HPDE6-E6E7 (cell line): Measurements from ENCODE around the gene PLXNB1.

Source experiments
- DNase-seq: peaks from one replicate; pipeline ENCODE4 v3.0.0; 2011; ENCODE audit warnings: missing footprints; ENCODE audit errors: extremely low spot score

Gene PLXNB1

GRCh38 chr3:48418651-48419050 is 11.2 kb downstream of the PLXNB1 start:
- no peak for DNase-seq

DNA sequence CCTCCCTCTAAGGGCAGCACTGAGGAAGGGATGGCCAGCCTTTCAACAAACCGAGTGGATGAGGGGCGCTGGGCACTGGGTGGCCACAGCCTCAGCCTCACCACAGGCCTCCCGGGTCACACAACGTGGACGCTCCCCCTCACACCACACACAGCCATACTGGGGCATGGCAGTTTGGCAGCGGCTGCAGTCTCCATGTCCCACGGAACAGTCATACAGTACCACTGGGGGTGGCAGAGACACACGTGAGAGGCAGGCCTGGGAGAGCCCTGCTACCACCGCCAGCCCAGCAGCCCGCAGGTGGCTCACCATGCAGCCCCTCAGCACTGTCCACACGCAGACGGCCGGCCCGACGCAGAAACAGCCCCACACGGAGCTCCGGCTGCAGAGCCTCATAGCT is 11.7 kb downstream of the PLXNB1 start:
- no peak for DNase-seq

DNA sequence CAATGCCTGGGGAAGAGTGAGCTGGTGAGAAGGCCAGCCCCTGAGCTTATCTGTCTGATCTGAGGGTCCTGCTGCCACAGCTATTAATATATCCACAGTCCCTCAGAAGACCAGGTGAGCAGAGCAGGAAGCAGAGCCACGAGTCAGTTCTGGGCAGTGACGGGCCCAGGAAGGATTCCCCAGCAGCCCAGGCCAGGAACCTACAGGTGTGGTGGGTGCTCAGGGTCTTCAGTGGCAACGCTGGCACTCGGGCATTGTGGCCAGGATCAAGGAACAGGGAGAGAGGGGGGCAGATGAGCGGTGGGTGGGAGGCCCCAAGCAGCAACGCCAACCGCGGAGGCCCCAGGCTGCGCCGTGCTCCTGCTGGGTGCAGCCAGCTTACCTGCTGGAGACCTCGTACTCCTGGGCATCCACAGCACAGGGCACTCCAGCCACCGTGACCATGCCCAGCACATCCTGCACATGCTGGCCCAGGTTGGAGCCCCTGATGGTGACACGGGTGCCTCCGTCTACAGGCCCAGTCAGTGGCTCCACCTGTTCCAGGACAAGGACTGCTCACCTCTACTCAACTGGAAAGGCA is 12.3 kb downstream of the PLXNB1 start:
- DNase-seq: no peak

GRCh38 chr3:48416546-48416945 is 13.3 kb downstream of the PLXNB1 start:
- DNase-seq: no peak

DNA sequence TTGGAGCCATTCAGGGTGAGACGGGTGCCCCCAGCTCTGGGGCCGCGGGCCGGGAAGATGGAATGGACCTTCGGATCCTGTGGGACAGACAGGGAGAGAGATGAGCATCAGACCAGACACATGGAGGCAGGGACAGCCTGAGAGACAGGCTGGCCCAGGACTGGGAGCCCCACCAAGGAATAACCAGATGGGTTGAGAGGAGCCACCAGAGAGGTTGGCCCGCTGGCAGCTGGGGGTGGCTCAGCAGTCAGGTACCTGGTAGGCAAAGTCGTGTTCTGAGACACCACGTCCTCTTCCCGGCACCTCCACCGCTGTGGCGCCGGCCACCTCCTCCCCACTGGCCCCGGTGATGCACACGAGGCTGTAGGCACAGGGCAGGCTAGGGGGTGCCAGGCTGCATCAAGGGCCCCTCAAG is 13.8 kb downstream of the PLXNB1 start:
- DNase-seq: no peak

- no peak for DNase-seq
These were observed 14.5 kb downstream of the PLXNB1 start for GRCh38 chr3:48415251-48415953.

- no peak for DNase-seq
These were observed 15.3 kb downstream of the PLXNB1 start for GRCh38 chr3:48414376-48415250.

GRCh38 chr3:48413611-48414010 is 16.3 kb downstream of the PLXNB1 start:
- no peak for DNase-seq

GRCh38 chr3:48413086-48413485 is 16.8 kb downstream of the PLXNB1 start:
- no peak for DNase-seq

- DNase-seq: no peak
These were observed 17.4 kb downstream of the PLXNB1 start for GRCh38 chr3:48412375-48413001.

DNA sequence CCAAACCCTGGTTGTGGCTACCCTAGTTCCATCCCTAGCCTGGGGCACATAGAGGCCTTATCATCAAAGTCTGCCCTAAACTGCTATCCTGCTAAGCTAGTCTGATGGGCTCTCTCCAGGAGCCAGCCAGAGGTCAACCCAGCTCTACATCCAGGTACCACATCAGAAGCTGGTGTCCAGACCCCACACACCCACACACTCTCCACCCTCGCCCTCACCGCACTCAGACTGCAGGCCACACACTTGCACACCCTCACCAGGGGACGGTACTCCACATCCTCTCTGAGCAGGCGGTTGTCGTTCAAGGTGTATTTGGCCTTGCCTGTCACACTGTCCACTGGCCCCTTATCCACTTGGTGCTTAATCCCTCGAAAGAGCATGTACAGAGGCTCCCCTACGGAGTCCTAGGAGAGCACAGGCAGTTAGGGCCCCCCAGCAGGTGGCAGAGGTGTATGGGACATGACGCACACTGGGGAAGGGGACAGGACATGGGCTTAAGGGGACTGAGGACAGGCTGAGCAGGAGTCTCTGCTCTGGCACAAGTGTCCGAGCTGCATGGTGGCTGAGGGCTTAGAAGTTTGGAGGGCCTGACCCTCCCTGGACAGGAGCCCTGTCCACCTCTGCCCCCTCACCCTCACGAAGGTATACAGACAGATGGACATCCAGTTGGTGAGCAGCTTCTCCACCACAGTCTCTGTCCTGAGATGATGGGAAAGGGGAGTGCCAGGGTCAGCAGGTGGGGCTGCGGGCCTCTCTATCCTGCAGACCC is 18.1 kb downstream of the PLXNB1 start:
- DNase-seq: no peak

- DNase-seq: no peak
These were observed 18.8 kb downstream of the PLXNB1 start for GRCh38 chr3:48411041-48411588.

DNA sequence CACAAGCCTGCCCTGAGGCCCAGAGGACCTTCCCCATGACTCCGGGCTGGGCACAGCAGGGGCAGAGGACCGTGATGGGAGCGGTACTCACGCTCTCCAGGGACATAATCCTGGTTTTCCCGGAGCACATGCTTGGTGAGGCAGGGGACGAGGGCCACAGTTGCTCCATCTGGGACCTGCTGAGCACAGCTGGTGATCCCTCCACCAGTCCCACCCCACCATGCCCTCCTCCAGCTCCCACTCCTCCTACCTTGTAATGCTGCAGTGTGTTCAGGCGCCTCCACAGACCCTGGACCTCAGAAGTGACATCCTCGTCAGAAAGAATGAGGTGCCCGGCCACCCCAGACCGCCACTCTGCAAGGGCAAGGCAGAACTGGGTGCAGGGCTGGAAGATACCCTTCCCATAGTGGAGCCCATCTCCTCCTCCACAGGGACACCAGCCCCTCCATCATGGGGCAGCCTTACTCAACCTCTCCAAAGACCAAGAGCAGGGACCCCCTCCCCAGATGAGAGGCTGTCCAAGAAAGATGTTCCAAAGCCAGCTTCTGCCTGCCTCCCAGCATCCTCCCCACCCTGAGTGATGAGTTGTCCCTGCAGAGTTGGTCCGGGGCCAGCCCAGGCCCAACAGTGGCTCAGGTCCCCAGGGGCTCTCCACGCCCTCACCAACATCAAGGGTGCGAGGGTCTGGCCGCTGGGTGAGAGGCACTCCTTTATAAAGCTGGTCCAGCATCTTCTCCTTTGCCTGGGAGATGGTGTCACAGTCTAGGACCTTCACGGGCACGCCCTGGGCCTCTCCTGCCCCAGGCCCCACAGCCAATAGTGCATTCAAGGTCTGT is 19.5 kb downstream of the PLXNB1 start:
- no peak for DNase-seq

DNA sequence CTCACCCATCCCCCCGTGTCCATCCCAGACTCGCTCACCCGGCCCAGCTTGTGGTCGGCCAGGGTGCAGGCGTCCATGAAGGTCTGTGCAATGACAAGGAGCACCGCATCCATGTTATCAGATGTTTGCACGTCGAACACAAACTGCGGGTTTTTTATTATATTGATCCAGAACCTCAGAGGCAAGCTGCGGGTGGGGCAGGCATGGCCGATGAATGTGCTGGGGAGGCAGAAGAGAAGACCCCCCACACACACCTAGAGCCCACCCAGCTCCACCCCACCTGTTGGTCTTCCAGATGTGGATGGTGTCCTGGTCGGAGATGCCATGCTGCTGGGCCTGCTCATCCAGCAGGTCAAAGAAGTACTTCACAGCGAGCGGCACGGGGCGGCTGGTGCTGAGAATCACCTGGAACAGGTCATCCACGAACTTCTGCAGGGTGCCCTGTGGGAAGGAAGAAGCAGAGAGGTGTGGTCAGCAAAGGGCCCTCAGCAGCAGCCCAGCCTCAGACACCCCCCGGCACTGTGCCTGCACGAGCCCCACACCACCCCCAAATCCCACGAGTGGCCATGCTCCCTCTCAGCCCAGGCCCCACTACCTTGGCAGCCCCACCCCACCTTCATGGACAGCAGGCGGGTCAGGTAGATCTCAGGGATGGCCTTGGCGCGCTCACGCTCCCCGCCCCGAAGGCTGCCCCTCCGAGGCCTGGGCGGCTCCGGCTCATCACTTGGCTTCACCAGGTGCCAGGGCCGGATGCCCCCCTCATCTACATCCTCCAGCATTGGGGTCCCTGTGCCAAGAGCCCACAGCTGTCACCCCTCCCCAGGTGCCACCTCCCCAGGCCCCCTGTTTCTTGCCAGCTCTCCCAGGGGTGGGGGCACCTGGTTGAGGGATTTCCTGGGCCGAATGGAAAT is 20.3 kb downstream of the PLXNB1 start:
- no peak for DNase-seq

- DNase-seq: no peak
These were observed 21.0 kb downstream of the PLXNB1 start for GRCh38 chr3:48408823-48409281.

DNA sequence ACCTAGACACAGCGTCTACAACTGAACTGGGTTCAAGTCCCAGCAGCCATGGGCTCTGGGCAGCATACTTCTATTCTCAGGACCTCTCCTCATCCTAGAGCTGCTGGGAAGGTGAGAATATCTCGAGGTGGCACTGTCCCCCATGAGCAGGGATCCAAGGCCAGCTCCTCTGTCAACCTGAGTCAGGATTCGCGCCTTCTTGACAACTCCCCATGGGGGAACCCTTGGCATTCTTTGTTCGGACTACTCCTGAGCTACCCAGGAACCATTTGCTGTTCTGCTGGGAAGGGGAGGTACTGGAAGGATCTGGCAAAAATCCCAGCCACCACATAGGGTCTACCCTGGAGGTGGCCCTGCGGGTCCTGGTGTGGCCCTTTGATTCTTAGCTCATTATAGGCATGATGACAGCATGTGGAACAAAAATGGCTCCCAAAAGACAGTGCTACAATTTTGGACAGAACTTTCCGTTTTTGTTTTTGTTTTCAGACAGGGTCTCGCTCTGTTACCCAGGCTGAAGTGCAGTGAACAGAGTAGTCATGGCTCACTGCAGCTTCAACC is 22.3 kb downstream of the PLXNB1 start:
- DNase-seq: no peak

DNA sequence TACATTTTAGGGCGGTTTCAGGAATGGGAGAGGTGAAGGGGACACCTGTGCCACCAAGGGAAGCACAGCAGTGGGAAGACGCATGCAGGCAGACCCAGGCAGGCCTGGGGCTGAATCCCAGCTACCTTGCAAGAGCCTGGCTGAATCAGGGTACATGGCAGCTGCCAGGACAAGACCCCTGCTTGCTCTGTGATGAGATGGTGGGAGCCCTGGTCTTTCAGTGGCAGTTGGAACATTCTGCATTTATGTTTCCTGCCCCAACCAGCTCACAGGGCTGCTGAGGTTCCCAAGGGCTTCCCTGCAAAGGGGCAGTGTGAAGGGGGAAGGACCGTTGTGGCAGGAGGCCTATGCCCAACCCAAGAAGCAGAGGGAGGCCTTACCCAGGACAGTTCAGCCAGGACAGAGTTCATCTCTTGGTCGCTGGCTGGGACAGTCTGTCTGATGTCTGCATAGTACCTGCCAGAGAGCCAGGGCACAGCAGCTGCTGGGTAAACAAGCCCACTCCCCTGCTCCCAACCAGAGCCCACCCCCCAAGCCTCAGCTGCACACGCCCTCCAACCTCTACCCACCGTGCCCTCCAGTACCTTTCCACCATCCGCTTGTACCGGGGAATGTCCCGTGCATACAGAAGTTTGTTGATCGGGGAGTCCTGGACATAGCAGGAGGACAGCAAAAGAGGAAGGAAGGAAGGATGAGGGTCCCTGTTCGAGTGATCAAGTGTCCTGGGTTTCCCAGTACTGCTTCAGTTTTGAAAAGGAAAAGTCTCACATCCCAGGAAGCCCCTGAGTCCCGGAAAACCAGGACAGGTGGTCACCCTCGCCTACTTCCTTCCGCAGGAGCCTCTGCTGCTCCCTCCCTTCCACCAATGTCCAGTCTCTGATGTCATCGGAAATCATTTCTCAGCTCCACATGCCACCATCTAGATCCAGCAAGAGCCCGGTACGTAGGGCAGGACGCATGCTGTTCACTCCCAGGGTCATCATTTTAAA is 23.1 kb downstream of the PLXNB1 start:
- DNase-seq: no peak

- no peak for DNase-seq
These were observed 23.9 kb downstream of the PLXNB1 start for GRCh38 chr3:48405971-48406370.
